GM12878 (cell line): Measurements from ENCODE around the gene GTF2IRD1. TPM values are rescaled to one million over a fixed set of nuclear protein-coding genes. Genes with fewer than 3 reads are reported as not detected.

ENCODE experiments used
- BCL11A ChIP-seq: IDR thresholded peaks from 2 replicates; pipeline ENCODE4 v1.6.1; 2011; ENCODE audit warnings: low read depth, low read length
- CBFB ChIP-seq: IDR thresholded peaks from 2 replicates; pipeline ENCODE4 v1.6.1; 2016; ENCODE audit warnings: antibody characterized with exemption, low read depth
- CREB1 ChIP-seq: IDR thresholded peaks from 2 replicates; pipeline ENCODE4 v1.6.1; 2012; ENCODE audit warnings: low read depth, mild to moderate bottlenecking, inconsistent platforms
- DPF2 ChIP-seq: fragments of 450-650 bp; IDR thresholded peaks from 2 replicates; pipeline ENCODE4 v1.6.1; 2017; ENCODE audit warnings: mild to moderate bottlenecking
- EED ChIP-seq: sonication (generic); IDR thresholded peaks from 2 replicates; pipeline ENCODE4 v1.6.1; 2016; ENCODE audit warnings: antibody characterized with exemption, low read depth
- FOXM1 ChIP-seq: IDR thresholded peaks from 2 replicates; pipeline ENCODE4 v1.6.1; 2012; ENCODE audit warnings: low read depth, mild to moderate bottlenecking, inconsistent platforms, low read length, moderate library complexity
- GATAD2B ChIP-seq: fragments of 450-650 bp; conservative IDR thresholded peaks from 2 replicates; pipeline ENCODE4 v1.6.1; 2017; ENCODE audit warnings: low read depth, mild to moderate bottlenecking, moderate library complexity
- IKZF2 ChIP-seq, 2 experiments: fragments of 450-650 bp; IDR thresholded peaks; 2 replicates each; pipeline ENCODE4 v1.6.1; 2017; ENCODE audit warnings: mild to moderate bottlenecking in 2 of 2, moderate library complexity in 2 of 2
- MEF2B ChIP-seq: fragments of 450-650 bp; IDR thresholded peaks from 2 replicates; pipeline ENCODE4 v1.6.1; 2018; ENCODE audit warnings: mild to moderate bottlenecking, moderate library complexity; ENCODE audit not compliant: partially characterized antibody, poor library complexity, severe bottlenecking
- MTA3 ChIP-seq: IDR thresholded peaks from 2 replicates; pipeline ENCODE4 v1.6.1; 2012; ENCODE audit warnings: low read length, inconsistent platforms, borderline replicate concordance
- MXI1 ChIP-seq: fragments of 150-350 bp; IDR thresholded peaks from 2 replicates; pipeline ENCODE4 v1.6.1; 2011; ENCODE audit warnings: low read depth, mild to moderate bottlenecking, inconsistent platforms, low read length, improper control_type of control experiment
- NFIC ChIP-seq: IDR thresholded peaks from 2 replicates; pipeline ENCODE4 v1.6.1; 2012; ENCODE audit warnings: low read depth, mild to moderate bottlenecking, inconsistent platforms, low read length, moderate library complexity
- PAX5 ChIP-seq: IDR thresholded peaks from 2 replicates; pipeline ENCODE4 v1.6.1; 2011; ENCODE audit warnings: low read depth, low read length, borderline replicate concordance
- PML ChIP-seq: IDR thresholded peaks from 2 replicates; pipeline ENCODE4 v1.6.1; 2012; ENCODE audit warnings: low read length, inconsistent platforms
- SP1 ChIP-seq: IDR thresholded peaks from one replicate; pipeline ENCODE4 v1.6.1; 2011; ENCODE audit warnings: low read depth, low read length
- TARDBP ChIP-seq: IDR thresholded peaks from 2 replicates; pipeline ENCODE4 v1.6.1; 2016; ENCODE audit warnings: borderline replicate concordance
- TCF12 ChIP-seq: IDR thresholded peaks from 2 replicates; pipeline ENCODE4 v1.6.1; 2011; ENCODE audit warnings: low read depth, mild to moderate bottlenecking, low read length
- YY1 ChIP-seq: IDR thresholded peaks from 2 replicates; pipeline ENCODE4 v1.6.1; 2011; ENCODE audit warnings: low read depth, mild to moderate bottlenecking, low read length
- ZNF24 ChIP-seq: fragments of 450-650 bp; IDR thresholded peaks from 2 replicates; pipeline ENCODE4 v1.6.1; 2017; ENCODE audit warnings: antibody characterized with exemption, mild to moderate bottlenecking
- polyA plus RNA-seq, 11 experiments: library from polyadenylated mRNA; depleted of rRNA in 4 of 11; unstranded in 6 of 11; stranded (reverse) in 5 of 11; fragments of >200 nt; fragmentation: Nextera tagmentation in 4 of 11; fragmentation: Illumina TruSeq in 1 of 11; extraction: Ambion mirVana in 4 of 11; extraction: Trizol in 1 of 11; gene quantifications; 1 replicate in 1 of 11; 2 replicates in 10 of 11; pipeline versions ENCODE4 v1.2.1 to v1.2.3, GENCODE V29; 2011 to 2016; ENCODE audit warnings: inconsistent platforms in 2 of 11, missing spikeins in 2 of 11, low read depth in 1 of 11
- total RNA-seq, 4 experiments: library from RNA; depleted of rRNA in 3 of 4; stranded (reverse); fragments of >200 nt in 3 of 4; fragmentation: Illumina TruSeq in 1 of 4; extraction: Trizol in 1 of 4; gene quantifications; 2 replicates each; pipeline versions ENCODE4 v1.2.1 to v1.2.3, GENCODE V29; 2013 to 2021
- TF ChIP-seq, protein P1 (sequence below): fragments of 450-650 bp; IDR thresholded peaks from 2 replicates; pipeline ENCODE4 v1.6.1; 2017; ENCODE audit warnings: mild to moderate bottlenecking, moderate library complexity
- TF ChIP-seq, protein P2 (sequence below): fragments of 450-650 bp; conservative IDR thresholded peaks from 2 replicates; pipeline ENCODE4 v1.6.1; 2017; ENCODE audit warnings: mild to moderate bottlenecking, moderate library complexity
- TF ChIP-seq, protein P3 (sequence below): fragments of 450-650 bp; IDR thresholded peaks from 2 replicates; pipeline ENCODE4 v1.6.1; 2017; ENCODE audit warnings: mild to moderate bottlenecking, low read depth, inconsistent platforms; ENCODE audit not compliant: poor library complexity, severe bottlenecking
- TF ChIP-seq, protein P4 (sequence below): IDR thresholded peaks from 2 replicates; pipeline ENCODE4 v1.6.1; 2012; ENCODE audit warnings: low read length, inconsistent platforms

Gene GTF2IRD1
- total and polyA plus RNA-seq, 10 of the 15 experiments (the other 5 are each of a cell fraction or from before 2014, with no cell fraction given): 0.48 to 3.0 (median 1.3) TPM

DNA sequence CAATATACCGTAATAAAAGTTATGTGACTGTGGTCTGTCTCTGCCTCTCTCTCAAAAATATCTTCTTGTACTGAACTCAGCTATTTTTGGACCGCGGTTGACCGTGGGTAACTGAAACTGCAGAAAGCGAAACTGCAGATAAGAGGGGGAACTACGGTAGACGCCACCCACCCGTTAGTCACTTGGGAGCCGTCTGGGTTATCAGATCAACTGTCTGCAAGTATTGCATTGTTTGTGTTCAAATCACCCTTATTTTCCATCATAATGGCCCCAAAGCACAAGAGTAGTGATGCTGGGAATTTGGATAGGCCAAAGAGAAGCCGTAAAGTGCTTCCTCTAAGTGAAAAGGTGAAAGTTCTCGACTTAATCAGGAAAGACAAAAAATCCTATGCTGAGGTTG, 196.3 kb downstream of the GTF2IRD1 start (continued):
- TF ChIP-seq IKZF2 (IDR thresholded peaks at IDR 0.05): peak; percentile 57 to 63
- TF ChIP-seq NFIC: 0 out of 2 replicates have a peak, but pooled peaks have one; percentile 35
- TF ChIP-seq FOXM1: peak; percentile 63; the same call in 1 of the 2 replicates
- peak; percentile 95 for TF ChIP-seq MEF2B
- 0 out of 2 replicates have a peak, but pooled peaks have one; percentile 26 for TF ChIP-seq TARDBP
- TF ChIP-seq SP1: peak; percentile 60
- TF ChIP-seq, protein P1, sequence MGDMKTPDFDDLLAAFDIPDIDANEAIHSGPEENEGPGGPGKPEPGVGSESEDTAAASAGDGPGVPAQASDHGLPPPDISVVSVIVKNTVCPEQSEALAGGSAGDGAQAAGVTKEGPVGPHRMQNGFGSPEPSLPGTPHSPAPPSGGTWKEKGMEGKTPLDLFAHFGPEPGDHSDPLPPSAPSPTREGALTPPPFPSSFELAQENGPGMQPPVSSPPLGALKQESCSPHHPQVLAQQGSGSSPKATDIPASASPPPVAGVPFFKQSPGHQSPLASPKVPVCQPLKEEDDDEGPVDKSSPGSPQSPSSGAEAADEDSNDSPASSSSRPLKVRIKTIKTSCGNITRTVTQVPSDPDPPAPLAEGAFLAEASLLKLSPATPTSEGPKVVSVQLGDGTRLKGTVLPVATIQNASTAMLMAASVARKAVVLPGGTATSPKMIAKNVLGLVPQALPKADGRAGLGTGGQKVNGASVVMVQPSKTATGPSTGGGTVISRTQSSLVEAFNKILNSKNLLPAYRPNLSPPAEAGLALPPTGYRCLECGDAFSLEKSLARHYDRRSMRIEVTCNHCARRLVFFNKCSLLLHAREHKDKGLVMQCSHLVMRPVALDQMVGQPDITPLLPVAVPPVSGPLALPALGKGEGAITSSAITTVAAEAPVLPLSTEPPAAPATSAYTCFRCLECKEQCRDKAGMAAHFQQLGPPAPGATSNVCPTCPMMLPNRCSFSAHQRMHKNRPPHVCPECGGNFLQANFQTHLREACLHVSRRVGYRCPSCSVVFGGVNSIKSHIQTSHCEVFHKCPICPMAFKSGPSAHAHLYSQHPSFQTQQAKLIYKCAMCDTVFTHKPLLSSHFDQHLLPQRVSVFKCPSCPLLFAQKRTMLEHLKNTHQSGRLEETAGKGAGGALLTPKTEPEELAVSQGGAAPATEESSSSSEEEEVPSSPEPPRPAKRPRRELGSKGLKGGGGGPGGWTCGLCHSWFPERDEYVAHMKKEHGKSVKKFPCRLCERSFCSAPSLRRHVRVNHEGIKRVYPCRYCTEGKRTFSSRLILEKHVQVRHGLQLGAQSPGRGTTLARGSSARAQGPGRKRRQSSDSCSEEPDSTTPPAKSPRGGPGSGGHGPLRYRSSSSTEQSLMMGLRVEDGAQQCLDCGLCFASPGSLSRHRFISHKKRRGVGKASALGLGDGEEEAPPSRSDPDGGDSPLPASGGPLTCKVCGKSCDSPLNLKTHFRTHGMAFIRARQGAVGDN: peak; percentile 34; the same call in 1 of the 2 replicates
- TF ChIP-seq, protein P2, sequence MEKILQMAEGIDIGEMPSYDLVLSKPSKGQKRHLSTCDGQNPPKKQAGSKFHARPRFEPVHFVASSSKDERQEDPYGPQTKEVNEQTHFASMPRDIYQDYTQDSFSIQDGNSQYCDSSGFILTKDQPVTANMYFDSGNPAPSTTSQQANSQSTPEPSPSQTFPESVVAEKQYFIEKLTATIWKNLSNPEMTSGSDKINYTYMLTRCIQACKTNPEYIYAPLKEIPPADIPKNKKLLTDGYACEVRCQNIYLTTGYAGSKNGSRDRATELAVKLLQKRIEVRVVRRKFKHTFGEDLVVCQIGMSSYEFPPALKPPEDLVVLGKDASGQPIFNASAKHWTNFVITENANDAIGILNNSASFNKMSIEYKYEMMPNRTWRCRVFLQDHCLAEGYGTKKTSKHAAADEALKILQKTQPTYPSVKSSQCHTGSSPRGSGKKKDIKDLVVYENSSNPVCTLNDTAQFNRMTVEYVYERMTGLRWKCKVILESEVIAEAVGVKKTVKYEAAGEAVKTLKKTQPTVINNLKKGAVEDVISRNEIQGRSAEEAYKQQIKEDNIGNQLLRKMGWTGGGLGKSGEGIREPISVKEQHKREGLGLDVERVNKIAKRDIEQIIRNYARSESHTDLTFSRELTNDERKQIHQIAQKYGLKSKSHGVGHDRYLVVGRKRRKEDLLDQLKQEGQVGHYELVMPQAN: 0 out of 2 replicates have a peak, but pooled peaks have one; percentile 32
- 0 out of 2 replicates have a peak, but pooled peaks have one; percentile 25 for TF ChIP-seq CBFB
- peak; percentile 81; the same call in 1 of the 2 replicates for TF ChIP-seq MTA3
- peak; percentile 54; the same call in 1 of the 2 replicates for TF ChIP-seq EED
- 0 out of 2 replicates have a peak, but pooled peaks have one; percentile 27 for TF ChIP-seq YY1
- peak; percentile 56; the same call in 1 of the 2 replicates for TF ChIP-seq PML
- TF ChIP-seq MXI1: 0 out of 2 replicates have a peak, but pooled peaks have one; percentile 37
- peak; percentile 61; the same call in 1 of the 2 replicates for TF ChIP-seq TCF12
- TF ChIP-seq CREB1: peak; percentile 48; the same call in 1 of the 2 replicates
- TF ChIP-seq BCL11A: peak; percentile 67; the same call in 1 of the 2 replicates
- TF ChIP-seq, protein P3, sequence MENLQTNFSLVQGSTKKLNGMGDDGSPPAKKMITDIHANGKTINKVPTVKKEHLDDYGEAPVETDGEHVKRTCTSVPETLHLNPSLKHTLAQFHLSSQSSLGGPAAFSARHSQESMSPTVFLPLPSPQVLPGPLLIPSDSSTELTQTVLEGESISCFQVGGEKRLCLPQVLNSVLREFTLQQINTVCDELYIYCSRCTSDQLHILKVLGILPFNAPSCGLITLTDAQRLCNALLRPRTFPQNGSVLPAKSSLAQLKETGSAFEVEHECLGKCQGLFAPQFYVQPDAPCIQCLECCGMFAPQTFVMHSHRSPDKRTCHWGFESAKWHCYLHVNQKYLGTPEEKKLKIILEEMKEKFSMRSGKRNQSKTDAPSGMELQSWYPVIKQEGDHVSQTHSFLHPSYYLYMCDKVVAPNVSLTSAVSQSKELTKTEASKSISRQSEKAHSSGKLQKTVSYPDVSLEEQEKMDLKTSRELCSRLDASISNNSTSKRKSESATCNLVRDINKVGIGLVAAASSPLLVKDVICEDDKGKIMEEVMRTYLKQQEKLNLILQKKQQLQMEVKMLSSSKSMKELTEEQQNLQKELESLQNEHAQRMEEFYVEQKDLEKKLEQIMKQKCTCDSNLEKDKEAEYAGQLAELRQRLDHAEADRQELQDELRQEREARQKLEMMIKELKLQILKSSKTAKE: peak; percentile 97
- peak; percentile 24; the same call in 1 of the 2 replicates for TF ChIP-seq DPF2
- peak; percentile 72; the same call in 1 of the 2 replicates for TF ChIP-seq PAX5
- TF ChIP-seq, protein P4, sequence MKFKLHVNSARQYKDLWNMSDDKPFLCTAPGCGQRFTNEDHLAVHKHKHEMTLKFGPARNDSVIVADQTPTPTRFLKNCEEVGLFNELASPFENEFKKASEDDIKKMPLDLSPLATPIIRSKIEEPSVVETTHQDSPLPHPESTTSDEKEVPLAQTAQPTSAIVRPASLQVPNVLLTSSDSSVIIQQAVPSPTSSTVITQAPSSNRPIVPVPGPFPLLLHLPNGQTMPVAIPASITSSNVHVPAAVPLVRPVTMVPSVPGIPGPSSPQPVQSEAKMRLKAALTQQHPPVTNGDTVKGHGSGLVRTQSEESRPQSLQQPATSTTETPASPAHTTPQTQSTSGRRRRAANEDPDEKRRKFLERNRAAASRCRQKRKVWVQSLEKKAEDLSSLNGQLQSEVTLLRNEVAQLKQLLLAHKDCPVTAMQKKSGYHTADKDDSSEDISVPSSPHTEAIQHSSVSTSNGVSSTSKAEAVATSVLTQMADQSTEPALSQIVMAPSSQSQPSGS: peak; percentile 76
- peak; percentile 47; the same call in 1 of the 2 replicates for TF ChIP-seq GATAD2B
- TF ChIP-seq ZNF24: peak; percentile 73
